ENCODE results near the gene DOCK11. TPM values are rescaled to one million over a fixed set of nuclear protein-coding genes. Genes with fewer than 3 reads are reported as not detected.

Gene DOCK11
- total and polyA plus RNA-seq, 12 donors, result 1.3 to 9.4 (median 3.0) TPM

DNA sequence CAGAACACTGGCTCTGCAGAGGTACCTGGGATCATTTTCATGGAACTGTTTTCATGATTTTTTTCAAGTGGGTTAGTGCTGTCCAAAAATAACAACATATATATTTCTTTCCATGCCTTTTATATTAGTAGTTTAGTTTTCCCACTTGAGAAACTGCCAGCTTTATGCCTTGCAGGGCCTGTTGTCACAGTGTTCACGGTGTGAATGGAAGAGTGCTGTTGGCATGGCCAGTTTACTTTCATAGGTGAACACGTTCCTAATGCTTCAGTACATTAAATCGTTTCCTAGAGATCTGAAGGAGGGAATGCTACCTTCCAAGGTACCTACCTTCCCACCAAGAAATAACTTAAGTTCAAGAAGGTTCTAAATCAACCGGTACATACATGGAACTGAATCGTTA, 12.6 kb downstream of the DOCK11 start:
- ATAC-seq, result no peak

DNA sequence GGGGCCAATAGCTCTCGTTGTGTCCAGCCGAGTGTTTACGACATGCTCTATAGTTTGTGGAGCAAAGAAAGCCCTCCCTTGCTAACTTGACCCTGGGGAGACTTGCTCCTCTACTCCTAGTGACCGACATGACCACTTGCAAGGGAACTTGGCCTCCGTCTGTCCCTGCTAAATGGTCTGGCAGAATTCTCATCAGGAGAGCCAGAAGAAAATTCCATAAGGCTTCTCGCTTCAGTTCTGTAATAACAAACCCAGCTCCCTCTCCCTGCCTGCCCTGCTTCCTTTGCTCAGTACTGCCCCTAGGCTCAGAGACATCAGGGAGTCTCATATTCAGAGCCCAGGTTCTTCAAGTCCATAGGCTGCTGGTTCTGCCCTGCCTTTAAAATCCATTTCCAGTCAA, 13.0 kb downstream of the DOCK11 start:
- Histone ChIP-seq H3K4me1 (peaks cover 0 to 22% (median 0%) of the 10 kb centered on the region in 9 donors), H3K36me3 (no peaks in the 10 kb centered on the region), H3K4me3 (no peak overlapping the region), H3K9me3 (no peaks in the 10 kb centered on the region), H3K27ac (no peak overlapping the region), H3K27me3 (no peaks in the 10 kb centered on the region)
- intact Hi-C loops (cut with DNase I), result no loop called here
- DNase-seq (peak in 1 of 2 donors; percentile 7), ATAC-seq (peak in 4 of 8 donors; percentile 30 to 67 (median 57))
- TF ChIP-seq, protein P1, sequence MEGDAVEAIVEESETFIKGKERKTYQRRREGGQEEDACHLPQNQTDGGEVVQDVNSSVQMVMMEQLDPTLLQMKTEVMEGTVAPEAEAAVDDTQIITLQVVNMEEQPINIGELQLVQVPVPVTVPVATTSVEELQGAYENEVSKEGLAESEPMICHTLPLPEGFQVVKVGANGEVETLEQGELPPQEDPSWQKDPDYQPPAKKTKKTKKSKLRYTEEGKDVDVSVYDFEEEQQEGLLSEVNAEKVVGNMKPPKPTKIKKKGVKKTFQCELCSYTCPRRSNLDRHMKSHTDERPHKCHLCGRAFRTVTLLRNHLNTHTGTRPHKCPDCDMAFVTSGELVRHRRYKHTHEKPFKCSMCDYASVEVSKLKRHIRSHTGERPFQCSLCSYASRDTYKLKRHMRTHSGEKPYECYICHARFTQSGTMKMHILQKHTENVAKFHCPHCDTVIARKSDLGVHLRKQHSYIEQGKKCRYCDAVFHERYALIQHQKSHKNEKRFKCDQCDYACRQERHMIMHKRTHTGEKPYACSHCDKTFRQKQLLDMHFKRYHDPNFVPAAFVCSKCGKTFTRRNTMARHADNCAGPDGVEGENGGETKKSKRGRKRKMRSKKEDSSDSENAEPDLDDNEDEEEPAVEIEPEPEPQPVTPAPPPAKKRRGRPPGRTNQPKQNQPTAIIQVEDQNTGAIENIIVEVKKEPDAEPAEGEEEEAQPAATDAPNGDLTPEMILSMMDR (IDR thresholded peaks at IDR 0.05), result peak in 1 of 9 donors; percentile 27
- WGBS, 2 donors, result 66 to 79% methylated on average over 6 of the region's 6 CpGs

More for the DNA sequence above, 12.6 kb downstream of the DOCK11 start:
- Histone ChIP-seq H3K27ac (no peak overlapping the region), H3K9me3 (no peaks in the 10 kb centered on the region), H3K4me3 (no peak overlapping the region), H3K36me3 (no peaks in the 10 kb centered on the region), H3K27me3 (no peaks in the 10 kb centered on the region), H3K4me1 (peaks cover 0 to 26% (median 0%) of the 10 kb centered on the region in 9 donors)
- TF ChIP-seq, protein P1 (IDR thresholded peaks at IDR 0.05), result no peak
- intact Hi-C loops (cut with DNase I), result no loop called here
- no peak for DNase-seq
- 82 to 83% methylated on average over 5 of the region's 5 CpGs for WGBS, 2 donors

DNA sequence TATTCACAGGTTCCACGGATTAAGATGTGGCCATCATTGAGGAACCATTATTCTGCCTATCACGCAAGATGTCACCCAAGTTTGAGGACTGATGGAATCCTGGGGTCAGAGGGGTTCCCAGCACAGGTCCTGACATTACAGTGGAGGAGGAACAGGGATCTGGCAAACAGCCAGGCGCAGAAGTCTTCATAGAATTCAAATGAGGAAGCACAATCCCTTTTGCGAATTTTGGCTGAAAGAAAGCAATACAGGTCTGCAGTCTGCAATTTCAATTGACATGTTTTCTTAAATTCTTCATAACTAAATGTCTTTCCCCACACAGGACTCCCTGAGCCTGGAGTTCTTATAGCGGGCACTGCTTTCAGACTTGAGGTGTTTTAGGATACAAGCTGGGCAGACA, 14.5 kb downstream of the DOCK11 start:
- Histone ChIP-seq H3K4me1 (peaks cover 0 to 18% (median 0%) of the 10 kb centered on the region in 9 donors), H3K27me3 (no peaks in the 10 kb centered on the region), H3K9me3 (peaks cover 0 to 6% (median 0%) of the 10 kb centered on the region in 11 donors), H3K27ac (no peak overlapping the region), H3K4me3 (no peak overlapping the region), H3K36me3 (peaks cover 0 to 5% (median 0%) of the 10 kb centered on the region in 9 donors)
- peak in 1 of 2 donors; percentile 25 for DNase-seq
- 94% methylated on average over 5 of the region's 5 CpGs for WGBS, 2 donors
- intact Hi-C loops (cut with DNase I), result no loop called here
- no peak for ATAC-seq
- TF ChIP-seq, protein P1 (IDR thresholded peaks at IDR 0.05), result no peak

DNA sequence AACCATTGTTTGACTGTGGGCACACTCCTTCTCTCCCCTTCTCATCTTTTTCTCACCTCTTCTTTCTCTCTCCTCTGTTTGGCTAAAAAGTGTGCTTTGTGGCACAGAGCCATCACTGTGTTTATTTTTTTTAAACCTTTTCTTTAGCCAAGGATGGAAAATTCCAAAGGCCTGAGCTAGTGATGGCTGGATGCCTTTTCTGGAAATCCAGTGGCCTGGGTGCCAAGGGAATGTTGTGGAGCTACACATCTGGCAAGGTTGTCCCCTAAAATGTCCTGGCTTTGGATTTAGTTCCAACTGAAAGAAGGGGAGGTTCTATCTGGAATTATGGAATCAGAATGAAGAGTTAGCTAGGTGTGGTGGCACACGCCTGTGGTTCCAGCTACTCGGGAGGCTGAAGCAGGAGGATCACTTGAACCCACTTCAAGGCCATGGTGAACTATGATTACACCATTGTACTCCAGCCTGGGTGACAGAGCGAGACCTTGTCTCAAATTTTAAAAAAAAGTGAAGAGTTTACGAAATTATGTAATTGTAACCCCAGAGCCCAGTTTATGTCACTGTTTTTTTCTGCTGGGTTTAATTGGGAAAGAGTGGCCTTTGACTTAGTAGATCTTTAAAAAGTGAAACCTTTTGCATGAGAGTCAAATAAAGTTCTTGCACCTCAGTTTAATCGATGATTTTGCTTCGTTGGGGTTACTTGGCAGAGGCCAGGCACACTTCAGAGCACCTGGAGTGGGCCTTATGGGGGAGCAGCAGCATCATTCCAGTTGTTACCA, 17.7 kb downstream of the DOCK11 start:
- H3K9me3 ChIP-seq, result peaks cover 0 to 7% (median 0%) of the 10 kb centered on the region in 11 donors
- H3K27me3 ChIP-seq, result no peaks in the 10 kb centered on the region
- intact Hi-C loops (cut with DNase I), result no loop called here
- ATAC-seq, result peak in 1 of 8 donors; percentile 7
- H3K27ac ChIP-seq, result peak overlapping the region in 1 of 10 donors; percentile 10
- peaks cover 0 to 18% (median 0%) of the 10 kb centered on the region in 9 donors for H3K4me1 ChIP-seq
- no peak for DNase-seq
- no peak overlapping the region for H3K4me3 ChIP-seq
- peaks cover 0 to 5% (median 0%) of the 10 kb centered on the region in 9 donors for H3K36me3 ChIP-seq
- WGBS, 2 donors, result 85 to 93% methylated on average over 6 of the region's 6 CpGs
- TF ChIP-seq, protein P1 (IDR thresholded peaks at IDR 0.05), result no peak

Data from heart right ventricle (tissue), 16 donors.